PC-9 (cell line): Measurements from ENCODE around the gene CEP89. TPM values are rescaled to one million over a fixed set of nuclear protein-coding genes. Genes with fewer than 3 reads are reported as not detected.
"Not testable (repeated sequence)": the region's sequence is repeated elsewhere in the genome, so short reads cannot be mapped to it uniquely, and the experiment has no call there.

Source experiments
- BruUV-seq: library from RNA; stranded (reverse); fragments of 400-500 nt; replicated peaks from 2 replicates; lab custom pipeline; 2021; lab: Mats Ljungman, UMichigan
- CTCF ChIA-PET: fragments of 300-600 bp; sonication (Branson Sonifier 250); formaldehyde crosslinking; loops from one replicate; lab custom pipeline; 2022; ENCODE audit warnings: antibody characterized with exemption; lab: Charles Lee
- POLR2A ChIA-PET: fragments of 300-600 bp; sonication (Branson Sonifier 250); formaldehyde crosslinking; loops from one replicate; lab custom pipeline; 2022; ENCODE audit warnings: antibody characterized with exemption; ENCODE audit not compliant: unreplicated experiment; lab: Charles Lee
- DNase-seq, 2 experiments: peaks; one replicate each; pipeline versions ENCODE4 v3.0.0 to v3.0.0-alpha.2; 2015 to 2022; ENCODE audit warnings: mixed read lengths in 1 of 2
- H2AFZ ChIP-seq: fragments of 200-600 bp; sonication (generic); 2 replicates; pipeline ENCODE4 v1.8.1; 2017; ENCODE audit warnings: antibody characterized with exemption
- H3F3A ChIP-seq: fragments of 200-600 bp; sonication (generic); 2 replicates; pipeline ENCODE4 v1.8.1; 2017; ENCODE audit warnings: antibody characterized with exemption, mild to moderate bottlenecking, low read depth; ENCODE audit not compliant: insufficient read depth
- H3K27ac ChIP-seq: fragments of 200-600 bp; sonication (generic); 2 replicates; pipeline ENCODE4 v1.6.1; 2016; ENCODE audit warnings: mixed run types
- H3K27me3 ChIP-seq: fragments of 200-600 bp; sonication (generic); 2 replicates; pipeline ENCODE4 v1.6.1; 2016; ENCODE audit warnings: low read depth, mixed run types; ENCODE audit not compliant: insufficient read depth
- H3K36me3 ChIP-seq: fragments of 200-600 bp; sonication (generic); 2 replicates; pipeline ENCODE4 v1.6.1; 2016; ENCODE audit warnings: low read depth, mixed run types
- H3K4me1 ChIP-seq: fragments of 200-600 bp; sonication (generic); replicated peaks from 2 replicates; pipeline ENCODE4 v1.6.1; 2016; ENCODE audit warnings: mixed run types; ENCODE audit not compliant: insufficient read depth
- H3K4me2 ChIP-seq: fragments of 200-600 bp; sonication (generic); 2 replicates; pipeline ENCODE4 v1.6.1; 2017; ENCODE audit warnings: mixed run types
- H3K4me3 ChIP-seq: fragments of 200-600 bp; sonication (generic); 2 replicates; pipeline ENCODE4 v1.6.1; 2016; ENCODE audit warnings: mixed run types
- H3K79me2 ChIP-seq: fragments of 200-600 bp; sonication (generic); 2 replicates; pipeline ENCODE4 v1.6.1; 2017; ENCODE audit warnings: low read depth, mixed run types
- H3K9me2 ChIP-seq: fragments of 200-600 bp; sonication (generic); 2 replicates; pipeline ENCODE4 v1.8.1; 2017; ENCODE audit warnings: mild to moderate bottlenecking; ENCODE audit not compliant: insufficient read depth
- H3K9me3 ChIP-seq: fragments of 200-600 bp; sonication (generic); 2 replicates; pipeline ENCODE4 v1.8.1; 2016; ENCODE audit warnings: low read depth; ENCODE audit not compliant: insufficient read depth
- H4K20me1 ChIP-seq: fragments of 200-600 bp; sonication (generic); 2 replicates; pipeline ENCODE4 v1.8.1; 2017; ENCODE audit not compliant: insufficient read depth
- EZH2 ChIP-seq: fragments of 200-600 bp; sonication (generic); IDR thresholded peaks from 2 replicates; pipeline ENCODE4 v1.8.0; 2017; ENCODE audit warnings: antibody characterized with exemption, low read depth
- intact Hi-C: fragments of 100-400 bp; cut with micrococcal nuclease; formaldehyde crosslinking; loops from one replicate; pipeline ENCODE4 v1.10.0; 2022; ENCODE audit not compliant: unreplicated experiment
- total RNA-seq: library from RNA; stranded (reverse); gene quantifications from 2 replicates; pipeline ENCODE4 v1.2.3, GENCODE V29; 2021
- TF ChIP-seq, protein P1 (sequence below): fragments of 200-600 bp; sonication (generic); conservative IDR thresholded peaks from 2 replicates; pipeline ENCODE4 v1.6.1; 2017; ENCODE audit warnings: mixed run types, antibody characterized with exemption, mild to moderate bottlenecking, moderate library complexity

The CEP89 gene
- total RNA-seq, 1 experiment from 2014 or later: 33.6 TPM

DNA sequence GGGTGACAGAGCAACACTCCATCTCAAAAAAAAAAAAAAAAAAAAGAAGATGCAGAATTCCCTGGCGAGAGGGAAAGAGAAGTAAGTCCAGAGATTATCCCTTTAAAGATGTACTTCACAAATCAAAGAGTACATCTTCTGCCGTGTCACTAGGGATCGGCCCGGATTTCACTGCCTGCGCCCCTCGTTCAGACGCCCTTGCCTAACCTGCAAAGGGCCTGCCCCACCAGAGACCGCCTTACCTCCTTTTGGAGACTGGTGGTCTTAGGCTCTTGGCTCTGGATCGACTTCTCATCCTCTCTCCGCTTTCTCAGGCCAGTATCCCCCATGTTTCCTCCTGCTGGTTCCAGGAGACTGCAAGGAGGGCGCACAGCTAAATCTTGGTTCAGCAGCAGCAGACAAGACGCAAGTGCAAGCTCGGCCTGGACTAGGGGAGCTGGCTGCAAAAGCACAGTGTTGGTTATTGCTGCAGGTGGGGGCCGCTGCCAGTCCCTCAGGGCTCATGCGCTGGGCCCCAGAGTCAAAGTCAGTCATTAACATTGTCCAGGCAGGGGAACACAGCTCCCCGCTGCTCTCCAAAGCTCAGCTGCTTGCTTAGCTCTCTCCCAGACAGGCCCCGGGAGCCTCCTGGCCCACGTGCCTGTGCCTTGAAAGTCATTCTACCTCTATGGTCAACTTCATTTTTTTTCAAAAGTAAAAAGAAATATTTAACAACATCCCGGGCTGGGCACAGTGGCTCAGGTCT lies 103.4 kb downstream of the CEP89 start:
- no peak overlapping the region for H3K4me3 ChIP-seq
- no peak for TF ChIP-seq EZH2
- TF ChIP-seq, protein P1, sequence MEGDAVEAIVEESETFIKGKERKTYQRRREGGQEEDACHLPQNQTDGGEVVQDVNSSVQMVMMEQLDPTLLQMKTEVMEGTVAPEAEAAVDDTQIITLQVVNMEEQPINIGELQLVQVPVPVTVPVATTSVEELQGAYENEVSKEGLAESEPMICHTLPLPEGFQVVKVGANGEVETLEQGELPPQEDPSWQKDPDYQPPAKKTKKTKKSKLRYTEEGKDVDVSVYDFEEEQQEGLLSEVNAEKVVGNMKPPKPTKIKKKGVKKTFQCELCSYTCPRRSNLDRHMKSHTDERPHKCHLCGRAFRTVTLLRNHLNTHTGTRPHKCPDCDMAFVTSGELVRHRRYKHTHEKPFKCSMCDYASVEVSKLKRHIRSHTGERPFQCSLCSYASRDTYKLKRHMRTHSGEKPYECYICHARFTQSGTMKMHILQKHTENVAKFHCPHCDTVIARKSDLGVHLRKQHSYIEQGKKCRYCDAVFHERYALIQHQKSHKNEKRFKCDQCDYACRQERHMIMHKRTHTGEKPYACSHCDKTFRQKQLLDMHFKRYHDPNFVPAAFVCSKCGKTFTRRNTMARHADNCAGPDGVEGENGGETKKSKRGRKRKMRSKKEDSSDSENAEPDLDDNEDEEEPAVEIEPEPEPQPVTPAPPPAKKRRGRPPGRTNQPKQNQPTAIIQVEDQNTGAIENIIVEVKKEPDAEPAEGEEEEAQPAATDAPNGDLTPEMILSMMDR: no peak
- H3K27me3 ChIP-seq: no peaks in the 10 kb centered on the region
- H4K20me1 ChIP-seq: no peaks in the 10 kb centered on the region
- H3K4me1 ChIP-seq: no peaks in the 10 kb centered on the region
- no peak overlapping the region for H3K4me2 ChIP-seq
- H2AFZ ChIP-seq: no peak overlapping the region
- no peak for DNase-seq
- intact Hi-C loops: no loop called here
- no peaks in the 10 kb centered on the region for H3K9me3 ChIP-seq
- ChIA-PET CTCF (no interaction called here), POLR2A (no interaction called here)
- H3K27ac ChIP-seq: no peak overlapping the region
- no peaks in the 10 kb centered on the region for H3K9me2 ChIP-seq
- H3K79me2 ChIP-seq: no peaks in the 10 kb centered on the region
- H3F3A ChIP-seq: no peaks in the 10 kb centered on the region
- no peaks in the 10 kb centered on the region for H3K36me3 ChIP-seq
- BruUV-seq: no TSS peak

DNA sequence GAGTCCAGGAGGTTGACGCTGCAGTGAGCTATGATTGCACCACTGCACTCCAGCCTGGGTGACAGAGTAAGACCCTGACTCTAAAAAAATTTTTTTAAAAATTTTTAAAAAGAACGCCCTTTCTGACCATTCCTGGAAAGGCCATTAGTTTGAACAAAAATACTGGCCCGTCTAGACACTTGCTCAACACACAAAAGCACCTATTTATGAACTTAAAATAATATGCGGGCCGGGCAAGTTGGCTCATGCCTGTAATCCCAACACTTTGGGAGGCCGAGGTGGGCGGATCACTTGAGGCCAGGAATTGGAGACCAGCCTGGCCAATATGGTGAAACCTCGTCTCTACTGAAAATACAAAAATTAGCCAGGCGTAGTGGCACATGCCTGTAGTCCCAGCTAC lies 104.3 kb downstream of the CEP89 start:
- H2AFZ ChIP-seq, H3K79me2 ChIP-seq, H3K9me2 ChIP-seq, H4K20me1 ChIP-seq, POLR2A ChIA-PET, H3K4me3 ChIP-seq, H3K36me3 ChIP-seq, DNase-seq, CTCF ChIA-PET, intact Hi-C loops, H3K27me3 ChIP-seq, H3K4me1 ChIP-seq, H3F3A ChIP-seq, BruUV-seq, H3K27ac ChIP-seq, H3K4me2 ChIP-seq, H3K9me3 ChIP-seq: not testable (repeated sequence)

DNA sequence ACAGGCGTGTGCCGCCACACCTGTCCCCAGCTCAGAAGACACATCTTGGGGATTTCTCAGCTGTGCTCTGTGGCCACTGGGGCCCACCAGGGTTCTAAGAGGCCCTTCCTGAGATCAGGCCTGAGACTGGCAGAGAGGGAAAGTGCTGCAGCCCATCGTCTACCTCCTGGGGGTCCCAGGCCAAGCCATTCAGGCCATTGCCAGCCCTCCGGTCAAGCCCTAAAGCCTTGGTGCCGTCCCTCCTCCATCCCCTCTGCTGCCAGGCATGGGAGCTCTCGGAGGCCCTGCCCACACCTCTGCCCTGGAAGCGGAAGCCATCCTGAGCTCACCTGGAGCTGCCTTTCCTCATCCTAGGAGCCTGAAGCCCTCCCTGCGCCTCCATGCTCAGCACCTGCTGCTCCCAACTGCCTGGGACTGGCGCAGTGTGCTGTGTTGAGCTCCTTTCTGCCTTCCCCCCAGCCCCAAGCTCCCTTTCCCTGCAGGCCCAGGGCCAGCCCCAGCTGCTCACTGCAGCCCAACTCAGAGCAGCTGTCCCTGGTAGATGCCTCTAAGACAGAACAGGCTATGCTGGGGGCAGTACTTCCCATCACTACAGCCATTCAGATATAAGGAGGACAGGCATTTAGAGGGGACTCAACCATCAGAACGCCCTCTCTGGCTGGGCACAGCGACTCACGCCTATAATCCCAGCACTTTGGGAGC lies 105.0 kb downstream of the CEP89 start:
- no peaks in the 10 kb centered on the region for H3F3A ChIP-seq
- H3K4me1 ChIP-seq: no peaks in the 10 kb centered on the region
- H3K36me3 ChIP-seq: no peaks in the 10 kb centered on the region
- no peaks in the 10 kb centered on the region for H3K9me3 ChIP-seq
- intact Hi-C loops: no loop called here
- H2AFZ ChIP-seq: no peak overlapping the region
- POLR2A ChIA-PET: no interaction called here
- H4K20me1 ChIP-seq: no peaks in the 10 kb centered on the region
- no peak overlapping the region for H3K4me3 ChIP-seq
- TF ChIP-seq, protein P1: no peak
- no peak for TF ChIP-seq EZH2
- CTCF ChIA-PET: no interaction called here
- no peaks in the 10 kb centered on the region for H3K79me2 ChIP-seq
- no TSS peak for BruUV-seq
- DNase-seq: no peak
- H3K9me2 ChIP-seq: no peaks in the 10 kb centered on the region
- H3K27me3 ChIP-seq: no peaks in the 10 kb centered on the region
- H3K27ac ChIP-seq: no peak overlapping the region
- no peak overlapping the region for H3K4me2 ChIP-seq
